NOMO-1 treated with dmso at 0.1 percent for 144 hours (cell line): ENCODE results near the gene TLE5.

Source experiments
- DNase-seq: peaks from one replicate; lab custom pipeline; 2025; ENCODE audit not compliant: unreplicated experiment; lab: John Stamatoyannopoulos, UW

Gene TLE5

GRCh38 chr19:3003046-3003445, 59.2 kb downstream of the TLE5 start:
- no peak for DNase-seq
